Occipital lobe (tissue), 2 donors: ENCODE measurements around the gene HNRNPM. TPM values are rescaled to one million over a fixed set of nuclear protein-coding genes. Genes with fewer than 3 reads are reported as not detected.
"Not testable (repeated sequence)": the region's sequence is repeated elsewhere in the genome, so short reads cannot be mapped to it uniquely, and the experiment has no call there.

Experiments
- DNase-seq: peaks from one replicate; lab custom pipeline; 2025; lab: John Stamatoyannopoulos, UW
- total RNA-seq: library from RNA; depleted of rRNA; stranded (reverse); fragments of >200 nt; gene quantifications from one replicate; pipeline ENCODE4 v1.2.3, GENCODE V29; 2014

The HNRNPM gene
- total RNA-seq, 1 donor from 2014 or later: 49.9 TPM

DNA sequence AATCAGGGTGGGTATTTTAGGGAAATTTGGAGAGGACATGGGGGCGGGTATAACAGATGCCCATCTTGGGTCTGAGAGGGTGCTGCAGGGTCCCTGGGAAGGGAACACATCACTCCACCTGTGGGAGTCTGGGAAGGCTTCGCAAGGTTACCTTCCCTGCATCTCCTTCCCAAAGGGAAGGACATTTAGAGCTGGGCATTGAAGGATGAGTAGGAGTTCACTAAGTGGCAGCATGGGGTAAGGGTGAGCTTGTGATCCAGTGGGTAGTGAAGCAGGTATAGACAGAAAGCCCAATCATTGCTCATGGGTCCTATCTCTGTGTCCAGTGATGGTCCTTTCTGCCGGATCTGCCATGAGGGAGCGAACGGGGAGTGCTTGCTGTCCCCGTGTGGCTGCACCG, 18.5 kb upstream of the HNRNPM start:
- no peak for DNase-seq

DNA sequence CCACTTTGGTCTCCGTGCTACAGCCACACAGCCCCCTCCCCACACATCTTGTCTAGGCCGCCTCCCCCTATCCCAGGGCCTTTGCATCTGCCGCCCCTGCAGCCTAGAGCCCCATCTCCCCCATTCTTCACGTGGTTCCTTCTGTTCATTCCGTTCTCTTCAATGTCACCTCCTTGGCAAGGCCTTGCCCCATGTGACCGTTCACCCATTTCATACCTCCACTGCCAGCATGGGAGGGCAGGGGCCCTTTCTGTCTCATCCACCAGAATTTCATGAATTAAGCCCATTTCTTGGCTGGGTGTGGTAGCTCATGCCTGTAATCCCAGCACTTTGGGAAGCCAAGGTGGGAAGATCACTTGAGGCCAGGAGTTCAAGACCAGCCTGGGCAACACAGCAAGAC, 15.7 kb upstream of the HNRNPM start:
- DNase-seq: no peak

DNA sequence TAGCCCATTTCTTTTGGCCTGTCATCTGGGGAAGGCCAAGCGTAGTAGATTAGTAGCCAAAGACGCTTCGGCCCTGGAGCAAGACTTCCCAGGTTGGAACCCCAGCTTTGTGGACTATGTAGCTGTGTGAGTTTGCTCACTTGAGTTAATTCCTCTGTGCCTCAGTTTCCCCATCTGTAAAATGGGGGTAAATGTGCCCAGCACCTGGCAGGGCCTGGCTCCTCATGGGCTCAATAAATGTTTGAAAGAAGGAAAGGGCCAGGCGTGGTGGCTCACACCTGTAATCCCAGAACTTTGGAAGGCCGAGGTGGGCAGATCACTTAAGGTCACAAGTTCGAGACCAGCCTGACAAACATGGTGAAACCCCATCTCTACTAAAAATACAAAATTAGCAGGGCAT, 14.9 kb upstream of the HNRNPM start:
- DNase-seq: no peak

DNA sequence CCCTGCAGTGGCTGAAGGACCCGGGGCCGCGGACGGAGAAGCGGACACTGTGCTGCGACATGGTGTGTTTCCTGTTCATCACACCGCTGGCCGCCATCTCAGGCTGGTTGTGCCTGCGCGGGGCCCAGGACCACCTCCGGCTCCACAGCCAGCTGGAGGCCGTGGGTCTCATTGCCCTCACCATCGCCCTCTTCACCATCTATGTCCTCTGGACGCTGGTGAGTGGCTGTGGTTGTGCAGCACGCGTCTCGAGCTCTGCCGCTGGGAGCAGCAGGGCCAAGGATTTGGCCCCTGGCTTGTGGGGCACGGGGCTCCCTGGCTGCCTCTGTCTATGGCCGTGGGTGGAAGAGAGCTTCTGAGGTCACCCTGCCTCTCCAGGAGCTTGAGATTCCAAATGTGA, 14.1 kb upstream of the HNRNPM start:
- DNase-seq: no peak

DNA sequence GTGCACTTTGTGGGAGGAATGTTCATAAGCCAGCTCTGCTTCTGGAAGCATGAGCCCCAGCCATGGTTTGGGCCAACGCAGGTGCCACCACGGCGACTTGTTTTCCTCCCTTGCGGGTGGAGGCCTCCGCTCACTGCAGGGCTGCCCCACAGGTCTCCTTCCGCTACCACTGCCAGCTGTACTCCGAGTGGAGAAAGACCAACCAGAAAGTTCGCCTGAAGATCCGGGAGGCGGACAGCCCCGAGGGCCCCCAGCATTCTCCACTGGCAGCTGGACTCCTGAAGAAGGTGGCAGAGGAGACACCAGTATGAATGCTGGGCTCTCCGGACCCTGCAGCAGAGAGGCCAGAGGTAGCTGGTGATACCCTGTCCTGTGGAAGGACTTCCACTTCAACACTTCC, 6.5 kb upstream of the HNRNPM start:
- no peak for DNase-seq

DNA sequence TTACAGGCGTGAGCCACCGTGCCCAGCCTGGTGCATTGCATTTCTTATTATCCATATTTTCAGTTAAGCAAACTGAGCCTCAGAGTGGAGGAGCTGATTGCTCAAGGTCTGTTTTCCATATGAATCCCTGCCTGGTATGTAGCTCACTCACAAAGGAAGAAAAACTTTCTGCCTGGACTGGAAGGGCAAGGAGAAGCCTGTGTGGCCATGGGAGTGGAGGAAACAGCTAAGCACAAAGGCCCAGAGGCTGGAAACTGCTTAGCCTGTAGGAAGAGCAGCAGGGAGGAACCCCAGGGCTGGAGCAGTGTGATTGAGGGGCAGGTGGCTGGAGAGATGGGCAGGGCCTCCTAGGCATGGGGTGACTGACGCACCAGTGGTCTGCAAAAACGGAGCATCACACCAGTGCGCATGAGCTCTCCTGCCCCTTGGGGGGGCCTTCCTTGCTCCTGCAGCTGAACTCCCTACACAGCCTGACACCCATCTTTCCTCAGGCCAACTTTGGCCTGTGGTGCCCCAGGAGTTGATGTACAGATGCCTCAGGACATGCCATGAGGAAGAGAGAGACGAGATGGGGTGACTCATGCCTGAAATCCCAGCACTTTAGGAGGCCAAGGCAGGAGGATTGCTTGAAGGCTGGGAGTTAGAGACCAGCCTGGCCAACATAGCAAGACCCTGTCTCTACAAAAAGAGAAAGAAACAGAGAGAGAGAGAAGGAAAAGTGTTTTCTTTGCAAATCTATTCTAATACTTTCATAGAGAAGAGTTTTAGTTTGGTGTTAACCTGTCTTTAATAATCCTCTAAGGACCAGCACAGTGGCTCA, 2.8 kb upstream of the HNRNPM start:
- DNase-seq: no peak

DNA sequence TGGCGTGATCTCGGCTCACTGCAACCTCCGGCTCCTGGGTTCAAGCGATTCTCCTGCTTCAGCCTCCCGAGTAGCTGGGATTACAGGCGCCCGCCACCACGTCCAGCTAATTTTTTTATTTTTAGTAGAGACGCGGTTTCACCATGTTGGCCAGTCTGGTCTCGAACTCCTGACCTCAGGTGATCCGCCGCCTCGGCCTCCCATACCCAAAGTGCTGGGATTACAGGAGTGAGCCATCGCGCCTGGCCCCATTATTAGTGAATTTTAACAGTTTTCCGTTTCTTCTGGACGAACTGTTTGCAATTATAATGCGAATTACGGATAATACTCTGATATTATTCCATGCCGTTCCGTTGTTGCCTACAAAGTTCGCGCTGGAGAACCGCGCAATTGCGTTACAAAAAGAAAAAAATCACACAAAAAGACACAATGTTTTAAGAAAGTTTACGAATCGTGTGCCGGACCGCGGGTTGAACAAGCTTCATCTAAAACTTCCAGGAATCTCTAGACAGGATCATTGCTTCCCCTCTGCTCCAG, 567 bp upstream of the HNRNPM start:
- DNase-seq: not testable (repeated sequence)

DNA sequence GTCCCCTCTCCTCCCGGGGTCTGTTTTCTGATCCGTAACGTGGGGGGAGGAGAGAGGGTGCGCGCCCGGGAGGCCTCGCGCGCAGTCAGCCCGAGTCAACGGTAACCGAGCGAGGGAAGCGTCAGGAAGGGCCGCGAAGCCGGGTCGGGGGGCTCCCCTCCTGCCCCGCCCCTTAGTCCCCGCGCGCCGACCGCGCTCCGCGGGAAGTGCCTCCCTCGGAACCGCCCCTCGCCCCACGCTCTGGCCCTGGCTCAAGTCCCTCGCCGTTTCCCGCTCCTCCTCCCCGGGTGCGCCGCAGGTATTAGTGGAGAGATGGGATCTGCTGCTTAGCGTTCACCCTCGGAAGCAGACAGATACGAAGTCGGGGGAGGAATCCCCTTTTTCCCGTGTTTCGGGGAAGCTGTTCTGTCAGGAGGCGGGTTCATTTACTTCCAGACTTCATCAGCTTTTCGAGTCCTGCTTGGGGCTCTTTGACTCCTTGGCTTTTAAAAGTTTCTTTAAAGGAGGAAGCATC, 770 bp downstream of the HNRNPM start:
- DNase-seq: no peak

DNA sequence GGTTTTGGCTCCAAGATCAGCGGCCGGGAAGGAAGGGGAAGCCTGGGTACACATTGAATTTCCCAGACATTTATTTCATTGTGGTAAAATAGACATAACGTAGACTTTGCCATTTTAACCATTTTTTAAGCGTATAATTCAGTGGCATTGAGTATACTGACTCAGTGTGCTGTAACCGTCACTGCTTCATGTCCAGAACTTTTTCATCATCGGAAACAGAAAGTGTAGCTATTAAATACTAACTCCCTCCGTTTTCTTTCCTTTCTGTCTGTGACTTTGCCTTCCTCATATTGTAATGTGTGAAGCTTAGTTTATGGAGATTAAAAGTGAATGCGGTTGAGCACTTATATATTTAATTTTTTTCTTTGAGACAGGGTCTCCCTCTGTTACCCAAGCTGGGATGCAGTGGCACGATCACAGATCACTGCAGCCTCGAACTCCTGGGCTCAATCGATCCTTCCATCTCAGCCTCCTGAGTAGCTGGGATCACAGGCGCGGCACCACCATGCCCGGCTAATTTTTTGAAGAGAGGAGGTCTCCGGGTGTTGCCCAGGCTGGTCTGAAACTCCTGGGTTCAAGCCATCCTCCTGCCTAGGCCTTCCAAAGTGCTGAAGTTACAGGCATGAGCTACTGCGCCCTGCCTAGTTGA, 1.4 kb downstream of the HNRNPM start:
- no peak for DNase-seq

DNA sequence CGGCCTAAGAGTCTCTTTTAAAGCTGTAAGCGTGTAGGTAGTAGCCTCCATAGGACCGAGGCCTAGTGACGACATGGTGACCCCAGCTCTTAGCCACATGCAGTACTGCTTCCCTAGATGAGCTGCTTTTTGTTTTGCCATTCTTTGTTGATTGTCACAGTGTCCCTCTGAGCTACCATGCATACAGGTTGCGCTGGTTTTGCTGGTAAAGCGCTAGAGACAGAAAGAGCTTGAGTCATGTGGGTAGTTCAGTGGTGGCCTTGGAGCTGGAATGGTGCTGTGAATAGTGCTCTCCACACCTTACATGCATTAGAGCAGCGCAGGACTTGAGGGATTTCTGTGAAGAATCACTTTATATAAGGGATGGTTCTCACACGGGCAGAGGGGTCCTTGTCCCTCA, 5.1 kb downstream of the HNRNPM start:
- DNase-seq: no peak

DNA sequence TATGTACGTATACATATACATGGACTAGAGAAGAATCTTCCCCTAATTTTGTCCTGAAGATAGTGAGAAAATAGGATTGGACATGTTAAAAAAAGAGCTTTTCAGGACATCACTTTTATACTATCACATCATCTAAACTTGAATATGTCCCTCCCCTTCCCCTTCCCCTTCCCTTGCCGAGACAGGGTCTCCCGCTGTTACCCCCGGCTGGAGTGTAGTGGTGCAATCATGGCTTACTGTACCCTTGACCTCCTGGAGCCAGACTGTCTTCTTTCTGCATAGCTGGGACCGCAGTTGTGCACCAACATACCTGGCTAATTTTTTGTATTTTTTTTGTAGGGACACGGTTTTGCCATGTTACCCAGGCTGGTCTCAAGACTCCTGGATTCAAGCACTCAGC, 6.6 kb downstream of the HNRNPM start:
- no peak for DNase-seq

DNA sequence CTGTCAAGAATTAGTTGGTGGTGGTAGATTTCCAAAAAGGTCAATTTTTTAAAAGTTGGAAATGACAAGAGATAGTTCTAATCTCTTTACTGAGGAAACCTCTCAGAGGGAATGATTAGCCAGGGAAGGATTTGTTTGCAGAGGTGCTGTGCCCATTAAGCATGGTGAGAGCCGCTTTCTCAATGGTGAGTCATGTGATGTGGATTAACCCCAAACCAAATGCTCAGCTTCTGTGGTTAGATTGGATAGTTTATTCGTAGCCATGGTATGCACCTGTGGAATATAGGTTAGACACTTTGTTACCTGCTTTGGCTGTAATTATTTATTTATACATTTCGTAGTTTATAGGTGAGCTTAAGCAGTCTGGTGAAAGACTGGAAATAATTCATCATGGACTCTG, 7.1 kb downstream of the HNRNPM start:
- no peak for DNase-seq

DNA sequence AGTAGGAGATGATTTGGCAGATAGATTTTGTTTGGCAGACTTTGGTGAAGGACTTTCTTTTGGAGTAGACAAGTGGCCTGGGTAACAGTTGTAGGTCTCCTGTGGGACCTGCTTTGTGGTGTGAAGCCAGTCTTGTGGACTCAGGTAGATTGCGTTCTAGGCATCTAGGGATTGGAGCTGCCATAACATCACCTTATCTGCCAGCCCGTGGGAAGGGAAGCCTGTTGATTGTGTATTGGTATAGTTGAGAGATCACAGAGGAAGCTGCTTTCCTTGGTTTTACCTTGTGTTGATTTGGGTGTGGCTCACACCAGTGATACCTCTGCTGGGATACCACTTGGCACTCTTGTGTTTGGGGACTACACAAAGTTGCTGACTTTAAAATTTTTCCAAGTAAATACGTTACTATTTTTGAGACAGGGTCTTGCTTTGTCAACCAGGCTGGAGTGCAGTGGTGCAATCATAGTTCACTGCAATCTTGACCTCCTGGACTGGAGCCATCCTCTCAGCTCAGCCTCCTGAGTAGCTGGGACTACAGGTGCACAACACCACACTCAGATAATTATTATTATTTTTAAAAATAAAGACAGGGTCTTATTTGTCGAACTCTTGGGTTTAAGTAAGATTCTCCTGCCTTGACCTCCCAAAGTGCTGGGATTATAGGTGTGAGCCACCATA, 7.8 kb downstream of the HNRNPM start:
- DNase-seq: no peak

DNA sequence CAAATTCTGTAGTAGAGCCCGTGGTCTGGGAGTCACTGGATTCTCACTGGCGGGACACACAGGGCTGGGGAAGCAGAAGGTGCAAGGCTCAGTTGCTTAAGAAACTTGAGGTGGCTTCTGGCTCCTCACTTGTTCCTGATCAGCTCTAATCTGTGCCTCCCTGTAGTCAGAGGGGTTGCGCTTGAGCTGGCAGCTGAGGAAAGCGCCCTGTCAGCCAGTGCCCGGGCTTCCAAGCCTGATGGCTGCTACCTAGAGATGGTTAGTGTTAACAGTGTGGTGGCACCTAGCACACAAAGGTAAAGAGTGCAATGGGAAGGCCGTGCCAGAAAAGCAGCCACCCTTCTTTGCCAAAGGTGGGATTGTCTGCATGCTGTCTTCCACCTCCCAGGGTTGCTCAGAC, 8.8 kb downstream of the HNRNPM start:
- no peak for DNase-seq

DNA sequence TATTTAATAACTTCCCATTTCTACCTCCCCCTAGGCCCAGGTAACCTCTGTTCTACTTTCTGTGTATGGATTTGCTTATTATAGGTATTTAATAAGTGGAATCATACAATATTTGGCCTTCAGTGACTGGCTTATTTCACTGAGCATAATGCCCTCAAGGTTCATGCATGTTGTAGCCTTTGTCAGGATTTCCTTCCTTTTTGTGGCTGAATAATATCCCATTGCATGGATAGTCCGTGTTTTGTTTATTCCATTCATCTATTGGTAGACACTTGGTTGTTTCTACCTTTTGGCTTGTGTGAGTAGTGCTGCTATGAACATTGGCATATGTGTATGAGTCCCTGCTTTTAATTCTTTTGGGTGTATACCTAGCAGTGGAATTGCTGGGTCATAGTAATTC, 9.4 kb downstream of the HNRNPM start:
- no peak for DNase-seq

DNA sequence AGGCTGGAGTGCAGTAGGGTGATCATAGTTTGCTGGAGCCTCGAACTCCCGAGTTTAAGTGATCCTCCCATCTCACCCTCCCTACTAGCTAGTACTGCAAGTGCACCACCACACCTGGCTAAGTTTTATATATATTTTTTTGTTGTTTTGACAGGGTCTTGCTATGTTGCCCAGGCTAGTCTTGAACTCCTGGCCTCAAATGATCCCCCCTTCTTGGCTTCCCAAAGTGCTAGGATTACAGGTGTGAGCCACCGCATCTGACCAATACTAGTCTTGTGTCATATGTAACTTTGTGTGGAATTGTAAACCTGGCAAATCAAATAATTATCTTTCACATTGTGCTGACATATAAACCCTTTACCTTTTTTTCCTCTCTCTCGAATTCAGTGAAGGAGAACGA, 10.2 kb downstream of the HNRNPM start:
- DNase-seq: no peak

DNA sequence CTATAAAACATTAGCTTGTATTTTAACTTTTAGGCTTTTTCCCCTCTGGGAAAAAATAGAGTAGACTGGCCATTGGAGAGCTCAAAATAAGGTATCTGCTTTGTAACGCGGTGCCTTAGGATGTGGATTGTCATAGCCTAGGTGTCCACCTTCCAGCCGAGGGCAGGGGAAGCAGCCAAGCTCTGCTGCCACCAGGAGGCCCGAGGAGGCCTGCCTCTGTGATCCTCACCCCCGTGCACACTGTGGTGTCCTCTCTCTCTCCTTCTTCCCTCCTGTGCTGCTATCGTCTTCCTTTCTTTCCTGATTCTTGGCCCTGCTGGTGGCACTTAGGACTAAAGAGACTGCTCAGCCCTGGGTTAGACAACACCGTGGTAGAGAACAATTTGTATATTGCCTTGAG, 11.3 kb downstream of the HNRNPM start:
- DNase-seq: no peak

DNA sequence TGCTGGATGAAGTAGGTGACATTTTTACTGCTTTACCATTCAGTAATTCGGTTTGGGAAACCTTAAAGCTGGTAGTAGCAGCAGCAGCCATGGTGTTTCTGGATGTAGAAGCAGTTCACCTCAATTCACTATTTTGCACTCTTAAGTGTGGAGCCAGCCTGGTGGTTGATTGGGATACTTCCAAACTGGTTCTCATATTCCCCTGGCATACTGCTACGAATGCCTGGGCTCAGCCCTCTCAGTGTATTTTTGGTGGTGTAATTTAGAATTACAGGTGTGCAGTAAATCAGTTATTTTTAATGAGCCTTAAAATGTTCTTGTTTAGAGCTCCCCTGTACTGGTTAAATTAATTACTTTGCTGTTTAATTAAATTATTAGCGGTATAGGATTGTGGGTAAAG, 12.4 kb downstream of the HNRNPM start:
- DNase-seq: no peak

DNA sequence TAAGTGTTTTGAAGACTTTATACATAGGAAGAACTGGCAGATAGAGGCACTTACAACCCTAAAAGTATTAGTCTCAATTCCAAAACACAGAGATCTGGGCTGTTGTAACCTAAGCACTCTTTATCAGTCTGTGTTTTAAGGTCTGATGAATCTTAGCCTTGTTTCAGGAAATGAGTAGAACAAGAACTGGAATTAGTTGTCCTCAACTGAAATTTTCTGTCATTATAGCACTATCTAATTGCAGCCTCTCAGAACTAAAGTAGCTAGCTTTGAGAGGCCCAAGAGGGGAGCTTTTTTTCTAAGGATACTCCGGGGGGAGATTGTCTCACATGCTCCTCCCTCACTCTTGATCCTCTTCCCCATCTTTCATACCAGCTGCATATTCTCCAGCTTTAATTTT, 13.1 kb downstream of the HNRNPM start:
- DNase-seq: no peak

DNA sequence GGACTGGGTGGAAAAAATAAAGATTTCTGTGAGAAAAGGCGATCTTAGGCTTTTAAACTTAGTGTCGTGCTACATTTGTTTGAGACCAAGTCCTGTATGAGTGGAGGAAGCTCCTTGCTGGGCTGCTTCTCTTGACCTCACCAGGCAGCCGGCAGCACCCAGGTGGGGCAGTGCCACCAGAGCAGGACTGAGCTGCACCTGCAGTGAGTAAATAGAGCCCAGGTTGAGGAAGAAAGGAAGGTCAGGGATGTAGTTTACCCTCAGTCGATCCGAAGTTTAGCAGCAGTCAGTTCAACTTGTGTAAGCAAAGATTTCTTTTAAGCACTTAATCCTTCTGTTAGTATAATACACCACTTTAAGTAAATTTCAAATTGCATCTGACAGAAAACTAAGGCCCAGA, 13.6 kb downstream of the HNRNPM start:
- no peak for DNase-seq

DNA sequence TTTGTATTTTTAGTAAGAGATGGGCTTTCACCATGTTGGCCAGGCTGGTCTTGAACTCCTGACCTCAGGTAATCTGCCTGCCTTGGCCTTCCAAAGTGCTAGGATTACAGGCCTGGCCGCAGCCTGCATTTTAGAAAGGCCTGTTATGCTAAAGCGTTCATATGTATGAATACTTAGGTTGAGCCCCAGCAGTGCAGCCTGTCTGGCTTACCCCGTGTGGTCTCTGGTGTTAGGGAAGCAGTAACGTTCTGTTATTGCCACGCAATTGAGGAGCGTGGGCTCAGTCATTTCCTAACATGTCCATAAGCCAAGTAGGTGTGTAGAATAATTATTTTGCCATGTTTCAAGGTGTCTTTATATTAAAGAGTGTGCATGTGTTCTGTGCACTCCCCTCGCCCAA, 14.3 kb downstream of the HNRNPM start:
- no peak for DNase-seq

DNA sequence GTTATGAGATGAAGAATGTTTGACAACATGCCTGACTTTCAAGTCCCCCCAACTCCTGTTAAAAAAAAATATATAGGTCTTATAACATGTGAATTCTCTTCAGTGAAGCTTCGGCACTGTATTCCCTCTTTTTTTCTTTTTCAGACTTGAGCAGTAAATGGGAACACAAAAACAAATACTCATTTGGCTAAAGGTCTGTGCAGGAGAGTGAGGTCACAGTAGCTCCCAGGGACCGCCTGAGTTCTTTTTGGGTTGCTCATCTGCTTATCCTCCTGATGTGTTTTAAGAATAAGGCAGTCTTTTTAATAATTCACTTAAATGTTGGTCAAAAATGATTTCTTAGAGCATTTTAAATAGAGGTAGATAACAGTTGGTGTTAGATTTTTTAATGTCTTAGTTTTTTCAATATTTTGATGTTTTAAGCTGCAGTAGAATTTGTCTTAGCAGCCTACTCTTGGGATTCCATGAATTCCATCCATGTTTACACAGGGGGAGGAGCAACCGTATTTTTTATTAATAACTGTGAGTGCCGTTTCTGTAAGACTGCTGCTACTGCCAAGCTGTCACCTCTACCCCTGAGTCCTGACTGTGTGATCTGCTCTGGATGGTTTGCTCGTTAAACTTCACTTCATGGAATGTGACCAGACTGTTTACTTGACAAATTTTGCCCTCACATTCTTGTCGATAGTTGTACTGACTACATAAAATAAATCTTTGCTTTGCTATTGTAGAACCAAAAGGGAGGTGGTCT, 14.9 kb downstream of the HNRNPM start:
- no peak for DNase-seq
